Fibroblast of mammary gland (primary cell): ENCODE measurements around the gene MDH2.
"Not testable (repeated sequence)": the region's sequence is repeated elsewhere in the genome, so short reads cannot be mapped to it uniquely, and the experiment has no call there.

Source experiments
- DNase-seq: peaks from one replicate; pipeline ENCODE4 v3.0.0-alpha.2; 2010; ENCODE audit warnings: low read depth
- H3K4me3 ChIP-seq: 2 replicates; pipeline ENCODE4 v1.5.1; 2011; ENCODE audit warnings: low read depth, mild to moderate bottlenecking, low read length, moderate library complexity; ENCODE audit not compliant: control insufficient read depth
- TF ChIP-seq, protein P1 (sequence below): conservative IDR thresholded peaks from 2 replicates; pipeline ENCODE4 v1.5.1; 2011; ENCODE audit warnings: low read depth, low read length, inconsistent platforms; ENCODE audit not compliant: control insufficient read depth, insufficient read depth

MDH2 gene, protein sequence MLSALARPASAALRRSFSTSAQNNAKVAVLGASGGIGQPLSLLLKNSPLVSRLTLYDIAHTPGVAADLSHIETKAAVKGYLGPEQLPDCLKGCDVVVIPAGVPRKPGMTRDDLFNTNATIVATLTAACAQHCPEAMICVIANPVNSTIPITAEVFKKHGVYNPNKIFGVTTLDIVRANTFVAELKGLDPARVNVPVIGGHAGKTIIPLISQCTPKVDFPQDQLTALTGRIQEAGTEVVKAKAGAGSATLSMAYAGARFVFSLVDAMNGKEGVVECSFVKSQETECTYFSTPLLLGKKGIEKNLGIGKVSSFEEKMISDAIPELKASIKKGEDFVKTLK

DNA sequence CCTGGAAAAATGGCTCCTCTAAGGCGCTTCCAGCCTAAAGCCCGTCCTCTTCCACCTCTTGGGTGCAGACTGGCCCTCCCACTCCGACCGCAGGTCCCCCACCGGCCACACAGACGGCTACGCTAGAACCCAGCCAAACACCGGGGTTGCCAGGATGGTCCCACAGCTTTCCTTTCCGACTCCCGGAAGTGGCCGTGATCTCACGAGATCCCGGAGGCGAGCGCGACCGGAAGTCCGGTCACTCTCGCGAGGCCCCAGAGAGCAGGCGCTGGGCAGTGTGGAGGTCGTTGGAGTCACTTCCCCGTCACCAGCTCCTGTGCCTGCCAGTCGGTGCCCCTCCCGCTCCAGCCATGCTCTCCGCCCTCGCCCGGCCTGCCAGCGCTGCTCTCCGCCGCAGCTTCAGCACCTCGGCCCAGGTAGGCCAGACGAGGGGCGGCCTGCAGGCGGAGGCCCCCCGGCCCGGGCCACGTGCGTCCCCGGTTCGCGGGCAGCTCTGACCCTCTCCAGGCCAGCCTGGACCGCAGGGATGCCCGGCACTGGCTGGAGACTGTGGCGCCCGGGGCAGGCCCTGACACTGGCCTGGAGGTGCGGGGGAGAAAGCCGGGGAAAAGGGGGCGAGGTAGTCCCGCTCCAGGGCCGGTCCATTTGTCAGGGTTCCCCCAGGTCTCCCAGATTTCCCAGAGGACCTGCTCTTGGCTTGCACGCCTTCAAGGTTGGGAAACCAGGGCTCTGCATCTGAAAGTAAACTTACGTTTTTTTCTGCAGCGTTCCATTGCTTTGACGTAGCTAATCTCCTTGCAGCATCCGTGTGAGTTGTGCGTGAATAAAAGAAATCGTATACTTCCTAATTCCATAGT lies at the start of gene MDH2, which contains the start of gene STYXL1:
Gene MDH2 (plus strand): TSS at position 296 of the 857 bp plus-strand sequence. CDS start 55 bp downstream, at position 351.
Gene STYXL1 (minus strand): TSS at position 190 of the 857 bp plus-strand sequence. CDS start 17,477 bp downstream, outside the sequence.
- peak within 1 kb of the TSS; percentile 100 for H3K4me3 ChIP-seq
- DNase-seq: peak; percentile 95
- TF ChIP-seq, protein P1, sequence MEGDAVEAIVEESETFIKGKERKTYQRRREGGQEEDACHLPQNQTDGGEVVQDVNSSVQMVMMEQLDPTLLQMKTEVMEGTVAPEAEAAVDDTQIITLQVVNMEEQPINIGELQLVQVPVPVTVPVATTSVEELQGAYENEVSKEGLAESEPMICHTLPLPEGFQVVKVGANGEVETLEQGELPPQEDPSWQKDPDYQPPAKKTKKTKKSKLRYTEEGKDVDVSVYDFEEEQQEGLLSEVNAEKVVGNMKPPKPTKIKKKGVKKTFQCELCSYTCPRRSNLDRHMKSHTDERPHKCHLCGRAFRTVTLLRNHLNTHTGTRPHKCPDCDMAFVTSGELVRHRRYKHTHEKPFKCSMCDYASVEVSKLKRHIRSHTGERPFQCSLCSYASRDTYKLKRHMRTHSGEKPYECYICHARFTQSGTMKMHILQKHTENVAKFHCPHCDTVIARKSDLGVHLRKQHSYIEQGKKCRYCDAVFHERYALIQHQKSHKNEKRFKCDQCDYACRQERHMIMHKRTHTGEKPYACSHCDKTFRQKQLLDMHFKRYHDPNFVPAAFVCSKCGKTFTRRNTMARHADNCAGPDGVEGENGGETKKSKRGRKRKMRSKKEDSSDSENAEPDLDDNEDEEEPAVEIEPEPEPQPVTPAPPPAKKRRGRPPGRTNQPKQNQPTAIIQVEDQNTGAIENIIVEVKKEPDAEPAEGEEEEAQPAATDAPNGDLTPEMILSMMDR: no peak

DNA sequence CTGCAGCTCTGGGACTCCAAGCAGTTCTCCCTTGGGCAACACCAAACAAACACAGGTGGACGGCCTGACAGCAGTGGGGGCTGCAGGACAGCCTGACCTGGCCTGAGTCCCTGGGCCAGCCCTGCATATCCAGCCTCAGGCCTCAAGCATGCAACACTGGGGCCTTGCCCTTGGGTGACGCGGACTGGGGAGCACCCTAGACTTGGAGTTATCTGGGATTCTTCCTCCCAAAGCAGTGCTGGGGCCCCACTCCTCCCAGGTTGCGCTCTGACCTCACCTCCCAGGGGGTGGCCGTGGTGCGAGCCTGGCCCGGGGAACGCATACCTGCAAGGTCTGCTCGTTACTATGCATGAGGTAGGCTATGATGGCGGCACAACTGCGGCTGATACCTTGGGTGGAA lies 47.3 kb upstream of the MDH2 start:
- TF ChIP-seq, protein P1: no peak
- no peak for DNase-seq
- H3K4me3 ChIP-seq: no peak overlapping the region

DNA sequence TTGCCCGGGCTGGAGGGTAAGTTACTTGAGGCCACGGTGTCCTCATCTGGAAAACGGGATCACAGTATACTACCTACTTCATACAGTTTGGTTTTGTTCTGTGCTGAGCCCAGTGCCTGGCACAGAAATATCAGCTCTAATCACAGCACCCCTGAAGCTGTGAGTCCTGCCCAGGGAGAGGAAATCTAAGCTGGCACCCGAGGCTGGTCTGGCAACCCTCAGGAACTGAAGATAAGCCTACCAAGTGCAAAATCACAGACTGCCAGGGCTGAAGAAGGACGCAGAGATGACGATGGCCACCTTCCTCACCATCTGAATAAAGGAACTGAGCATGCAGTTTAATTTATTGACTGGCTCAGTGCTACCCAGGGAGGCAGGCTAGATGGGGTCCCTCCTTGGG lies 45.8 kb upstream of the MDH2 start:
- H3K4me3 ChIP-seq: no peak overlapping the region
- TF ChIP-seq, protein P1: no peak
- no peak for DNase-seq

DNA sequence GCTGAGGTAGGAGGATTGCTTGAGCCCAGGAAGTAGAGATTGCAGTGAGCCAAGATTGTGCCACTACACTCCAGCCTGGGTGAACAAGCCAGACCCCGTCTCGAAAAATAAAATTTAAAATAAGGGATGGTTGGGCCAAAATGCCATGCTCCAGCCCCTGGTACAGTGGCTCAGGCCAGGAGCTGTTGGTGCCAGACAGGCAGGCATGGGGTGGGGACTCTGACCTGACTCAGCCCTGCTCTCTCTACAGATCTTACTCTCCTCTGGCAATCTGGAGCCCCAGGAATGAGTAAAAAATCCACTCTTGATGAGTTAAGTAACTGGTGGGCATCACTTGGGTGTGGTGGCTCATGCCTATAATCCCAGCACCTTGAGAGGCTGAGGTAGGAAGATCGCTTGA lies 45.1 kb upstream of the MDH2 start:
- no peak for DNase-seq
- TF ChIP-seq, protein P1: no peak
- no peak overlapping the region for H3K4me3 ChIP-seq

DNA sequence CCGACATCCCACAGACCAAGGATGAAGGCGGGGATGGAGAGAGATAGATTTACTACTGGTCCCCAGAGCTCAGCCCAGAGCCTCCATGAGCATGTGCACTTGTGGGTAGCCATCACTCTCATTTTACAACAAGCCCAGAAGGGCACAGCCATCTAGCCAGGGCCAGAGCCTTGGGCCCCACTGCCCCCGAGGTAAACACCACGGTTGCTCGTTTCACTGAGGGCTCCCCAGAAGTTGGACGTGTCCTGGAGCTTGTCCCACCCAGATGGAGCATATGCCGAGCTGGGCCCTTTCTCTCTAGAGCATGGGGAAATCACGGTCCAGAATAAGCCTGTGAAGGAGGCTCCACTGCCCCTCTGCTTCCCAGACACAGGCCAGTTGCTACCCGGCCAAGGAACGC lies 44.6 kb upstream of the MDH2 start:
- DNase-seq: no peak
- TF ChIP-seq, protein P1: no peak
- no peak overlapping the region for H3K4me3 ChIP-seq

DNA sequence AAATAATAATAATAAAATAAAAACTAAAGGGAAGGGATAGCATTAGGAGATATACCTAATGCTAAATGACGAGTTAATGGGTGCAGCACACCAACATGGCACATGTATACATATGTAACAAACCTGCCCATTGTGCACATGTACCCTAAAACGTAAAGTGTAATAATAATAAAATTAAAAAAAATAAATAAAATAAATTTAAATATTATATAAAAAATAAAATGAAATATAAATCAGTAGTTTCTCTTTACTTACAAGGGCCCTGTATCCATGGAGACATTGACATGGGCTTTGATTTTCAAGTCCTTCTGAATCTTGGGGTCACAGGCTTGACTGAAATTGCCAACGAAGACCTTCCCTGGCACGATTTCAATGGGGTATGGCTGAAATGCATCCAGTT lies 42.9 kb upstream of the MDH2 start:
- not testable (repeated sequence) for DNase-seq, H3K4me3 ChIP-seq

DNA sequence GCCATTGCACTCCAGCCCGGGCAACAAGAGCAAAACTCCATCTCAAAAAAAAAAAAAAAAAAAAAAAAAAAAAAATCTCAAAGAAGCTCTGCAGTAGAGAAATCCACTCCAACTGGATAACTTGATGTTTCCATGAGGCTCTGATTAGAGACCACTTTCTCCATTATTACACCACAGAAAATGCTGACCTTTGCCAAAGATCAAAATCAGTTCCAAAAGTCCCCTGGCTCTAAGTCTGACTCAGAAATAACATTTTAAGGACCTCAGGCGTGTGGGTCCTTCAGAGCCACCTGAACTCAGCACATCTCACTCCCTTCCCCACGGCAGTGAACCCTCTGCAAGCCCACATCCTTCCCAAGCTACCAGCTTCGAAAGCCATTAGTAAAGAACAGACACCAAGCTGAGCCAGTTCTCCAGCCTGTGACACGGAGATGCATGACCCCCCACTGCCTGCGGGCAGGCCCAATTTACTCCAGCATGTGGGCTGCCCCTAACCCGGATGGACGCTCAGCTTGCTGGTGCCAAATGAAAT lies 39.7 kb upstream of the MDH2 start:
- TF ChIP-seq, protein P1: no peak
- H3K4me3 ChIP-seq: no peak overlapping the region
- no peak for DNase-seq
